NCI-H128 (cell line): ENCODE measurements around the gene CBFA2T3.

Experiments
- DNase-seq: peaks from one replicate; lab custom pipeline; 2025; ENCODE audit not compliant: unreplicated experiment; lab: John Stamatoyannopoulos, UW

Gene CBFA2T3

GRCh38 chr16:88826070-88826840 lies 150.8 kb downstream of the CBFA2T3 start:
- no peak for DNase-seq

- no peak for DNase-seq
These were observed 151.9 kb downstream of the CBFA2T3 start for GRCh38 chr16:88825146-88825545.
